DMS 273 (cell line): ENCODE results near the gene SRR.
"Not testable (repeated sequence)": the region's sequence is repeated elsewhere in the genome, so short reads cannot be mapped to it uniquely, and the experiment has no call there.

Experiments
- DNase-seq: peaks from one replicate; lab custom pipeline; 2025; ENCODE audit not compliant: unreplicated experiment; lab: John Stamatoyannopoulos, UW

Gene SRR

GRCh38 chr17:2289878-2290478 lies 13.8 kb upstream of the SRR start:
- no peak for DNase-seq

GRCh38 chr17:2292100-2292499 lies 11.7 kb upstream of the SRR start:
- DNase-seq, result no peak

GRCh38 chr17:2295575-2295974 lies 8.2 kb upstream of the SRR start:
- no peak for DNase-seq

GRCh38 chr17:2297023-2297422 lies 6.7 kb upstream of the SRR start:
- DNase-seq, result no peak

- DNase-seq, result no peak
Measured at GRCh38 chr17:2299136-2299535, 4.6 kb upstream of the SRR start.

GRCh38 chr17:2299756-2300155 lies 4.0 kb upstream of the SRR start:
- DNase-seq, result no peak

GRCh38 chr17:2302778-2303203 lies 959 bp upstream of the SRR start:
- DNase-seq, result no peak

GRCh38 chr17:2304931-2305330 lies 1.2 kb downstream of the SRR start:
- DNase-seq, result no peak

GRCh38 chr17:2309338-2310154 lies 5.8 kb downstream of the SRR start:
- no peak for DNase-seq

- DNase-seq, result no peak
Measured at GRCh38 chr17:2312736-2313135, 9.0 kb downstream of the SRR start.

- not testable (repeated sequence) for DNase-seq
Measured at GRCh38 chr17:2316916-2317205, 13.1 kb downstream of the SRR start.

GRCh38 chr17:2317796-2318195 lies 14.0 kb downstream of the SRR start:
- DNase-seq, result no peak

- no peak for DNase-seq
Measured at GRCh38 chr17:2319051-2319450, 15.3 kb downstream of the SRR start.

GRCh38 chr17:2321399-2321798 lies 17.6 kb downstream of the SRR start:
- no peak for DNase-seq

- no peak for DNase-seq
Measured at GRCh38 chr17:2323629-2324314, 20.0 kb downstream of the SRR start.

- no peak for DNase-seq
Measured at GRCh38 chr17:2331303-2331702, 27.6 kb downstream of the SRR start.

- DNase-seq, result peak; percentile 28
Measured at GRCh38 chr17:2335726-2336214, 32.0 kb downstream of the SRR start.

GRCh38 chr17:2336215-2336851 lies 32.6 kb downstream of the SRR start, which contains the start of gene TSR1:
TSS of gene TSR1 (minus strand) at chr17:2336457. CDS start at chr17:2336427, 30 bp downstream.
- peak; percentile 95 for DNase-seq

GRCh38 chr17:2336852-2337543 lies 33.2 kb downstream of the SRR start, which contains the start of gene SGSM2:
TSS of gene SGSM2 (plus strand) at chr17:2337501. CDS start at chr17:2337689, 188 bp downstream.
- peak; percentile 76 for DNase-seq

- peak; percentile 69 for DNase-seq
Measured at GRCh38 chr17:2337544-2338314, 34.0 kb downstream of the SRR start.
